IMR-90 (cell line): ENCODE results near the gene BICD2.

ENCODE experiments used
- BHLHE40 ChIP-seq: fragments of 150-350 bp; IDR thresholded peaks from 2 replicates; pipeline ENCODE4 v1.6.1; 2016; ENCODE audit warnings: mild to moderate bottlenecking, low read depth, low read length
- CEBPB ChIP-seq: IDR thresholded peaks from 2 replicates; pipeline ENCODE4 v1.6.1; 2012; ENCODE audit warnings: low read depth, low read length, improper control_type of control experiment
- FOS ChIP-seq: fragments of 150-350 bp; IDR thresholded peaks from 2 replicates; pipeline ENCODE4 v1.6.1; 2016; ENCODE audit warnings: low read depth, low read length
- MAFK ChIP-seq: IDR thresholded peaks from 2 replicates; pipeline ENCODE4 v1.6.1; 2012; ENCODE audit warnings: low read depth, low read length, improper control_type of control experiment
- MXI1 ChIP-seq: IDR thresholded peaks from 2 replicates; pipeline ENCODE4 v1.6.1; 2012; ENCODE audit warnings: low read depth, mild to moderate bottlenecking, low read length, moderate library complexity, borderline replicate concordance
- NFE2L2 ChIP-seq: fragments of 150-350 bp; IDR thresholded peaks from 2 replicates; pipeline ENCODE4 v1.6.1; 2016; ENCODE audit warnings: low read depth, mild to moderate bottlenecking, low read length
- POLR2A ChIP-seq: IDR thresholded peaks from 2 replicates; pipeline ENCODE4 v1.6.1; 2012; ENCODE audit warnings: mild to moderate bottlenecking, low read depth, low read length
- RCOR1 ChIP-seq: IDR thresholded peaks from 2 replicates; pipeline ENCODE4 v1.6.1; 2012; ENCODE audit warnings: mild to moderate bottlenecking, low read length, improper control_type of control experiment; ENCODE audit not compliant: insufficient replicate concordance
- TF ChIP-seq, protein P1 (sequence below): conservative IDR thresholded peaks from 2 replicates; pipeline ENCODE4 v1.5.1; 2012; ENCODE audit warnings: mild to moderate bottlenecking, low read depth, low read length, improper control_type of control experiment
- TF ChIP-seq, protein P2 (sequence below): fragments of 150-350 bp; IDR thresholded peaks from 2 replicates; pipeline ENCODE4 v1.6.1; 2017; ENCODE audit warnings: mild to moderate bottlenecking, antibody characterized with exemption, low read length, low read depth
- TF ChIP-seq, protein P3 (sequence below): fragments of 150-350 bp; IDR thresholded peaks from 2 replicates; pipeline ENCODE4 v1.6.1; 2016; ENCODE audit warnings: low read depth, mild to moderate bottlenecking, low read length, moderate library complexity, borderline replicate concordance

DNA sequence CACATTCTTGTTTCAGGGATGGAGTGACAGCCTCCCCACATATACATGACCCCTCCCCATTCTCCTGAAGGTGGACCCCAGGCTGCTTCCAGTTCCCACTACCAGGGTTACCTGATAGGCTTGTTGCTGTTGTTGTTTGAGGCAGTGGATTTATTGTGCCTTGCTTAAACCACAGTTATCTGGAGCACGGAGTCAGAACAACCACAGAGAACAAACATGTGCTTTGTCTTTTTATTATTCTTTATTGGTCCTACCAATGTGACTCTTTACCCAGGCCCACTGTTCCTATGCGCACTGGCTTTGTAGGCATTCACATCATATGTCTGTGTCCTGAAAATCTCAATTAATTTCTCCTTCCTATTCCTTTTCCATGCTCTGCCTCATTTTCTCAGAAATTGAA lies 53.5 kb downstream of the BICD2 start:
- TF ChIP-seq, protein P1, sequence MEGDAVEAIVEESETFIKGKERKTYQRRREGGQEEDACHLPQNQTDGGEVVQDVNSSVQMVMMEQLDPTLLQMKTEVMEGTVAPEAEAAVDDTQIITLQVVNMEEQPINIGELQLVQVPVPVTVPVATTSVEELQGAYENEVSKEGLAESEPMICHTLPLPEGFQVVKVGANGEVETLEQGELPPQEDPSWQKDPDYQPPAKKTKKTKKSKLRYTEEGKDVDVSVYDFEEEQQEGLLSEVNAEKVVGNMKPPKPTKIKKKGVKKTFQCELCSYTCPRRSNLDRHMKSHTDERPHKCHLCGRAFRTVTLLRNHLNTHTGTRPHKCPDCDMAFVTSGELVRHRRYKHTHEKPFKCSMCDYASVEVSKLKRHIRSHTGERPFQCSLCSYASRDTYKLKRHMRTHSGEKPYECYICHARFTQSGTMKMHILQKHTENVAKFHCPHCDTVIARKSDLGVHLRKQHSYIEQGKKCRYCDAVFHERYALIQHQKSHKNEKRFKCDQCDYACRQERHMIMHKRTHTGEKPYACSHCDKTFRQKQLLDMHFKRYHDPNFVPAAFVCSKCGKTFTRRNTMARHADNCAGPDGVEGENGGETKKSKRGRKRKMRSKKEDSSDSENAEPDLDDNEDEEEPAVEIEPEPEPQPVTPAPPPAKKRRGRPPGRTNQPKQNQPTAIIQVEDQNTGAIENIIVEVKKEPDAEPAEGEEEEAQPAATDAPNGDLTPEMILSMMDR = no peak
- no peak for TF ChIP-seq MAFK
- no peak for TF ChIP-seq CEBPB
- TF ChIP-seq RCOR1 = no peak
- TF ChIP-seq, protein P2, sequence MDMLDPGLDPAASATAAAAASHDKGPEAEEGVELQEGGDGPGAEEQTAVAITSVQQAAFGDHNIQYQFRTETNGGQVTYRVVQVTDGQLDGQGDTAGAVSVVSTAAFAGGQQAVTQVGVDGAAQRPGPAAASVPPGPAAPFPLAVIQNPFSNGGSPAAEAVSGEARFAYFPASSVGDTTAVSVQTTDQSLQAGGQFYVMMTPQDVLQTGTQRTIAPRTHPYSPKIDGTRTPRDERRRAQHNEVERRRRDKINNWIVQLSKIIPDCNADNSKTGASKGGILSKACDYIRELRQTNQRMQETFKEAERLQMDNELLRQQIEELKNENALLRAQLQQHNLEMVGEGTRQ = no peak
- TF ChIP-seq MXI1 = no peak
- no peak for TF ChIP-seq BHLHE40
- no peak for TF ChIP-seq POLR2A
- no peak for TF ChIP-seq NFE2L2
- TF ChIP-seq, protein P3, sequence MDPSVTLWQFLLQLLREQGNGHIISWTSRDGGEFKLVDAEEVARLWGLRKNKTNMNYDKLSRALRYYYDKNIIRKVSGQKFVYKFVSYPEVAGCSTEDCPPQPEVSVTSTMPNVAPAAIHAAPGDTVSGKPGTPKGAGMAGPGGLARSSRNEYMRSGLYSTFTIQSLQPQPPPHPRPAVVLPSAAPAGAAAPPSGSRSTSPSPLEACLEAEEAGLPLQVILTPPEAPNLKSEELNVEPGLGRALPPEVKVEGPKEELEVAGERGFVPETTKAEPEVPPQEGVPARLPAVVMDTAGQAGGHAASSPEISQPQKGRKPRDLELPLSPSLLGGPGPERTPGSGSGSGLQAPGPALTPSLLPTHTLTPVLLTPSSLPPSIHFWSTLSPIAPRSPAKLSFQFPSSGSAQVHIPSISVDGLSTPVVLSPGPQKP = no peak
- TF ChIP-seq FOS = no peak
